WI38 (cell line): ENCODE results near the gene TTC6.

ENCODE experiments used
- H3K4me3 ChIP-seq: 2 replicates; pipeline ENCODE4 v1.5.1; 2011; ENCODE audit warnings: low read depth, mild to moderate bottlenecking, control low read depth, low read length
- TF ChIP-seq, protein P1 (sequence below): IDR thresholded peaks from 2 replicates; pipeline ENCODE4 v1.5.1; 2012; ENCODE audit warnings: low read depth, mild to moderate bottlenecking, control low read depth, low read length

The TTC6 gene

DNA sequence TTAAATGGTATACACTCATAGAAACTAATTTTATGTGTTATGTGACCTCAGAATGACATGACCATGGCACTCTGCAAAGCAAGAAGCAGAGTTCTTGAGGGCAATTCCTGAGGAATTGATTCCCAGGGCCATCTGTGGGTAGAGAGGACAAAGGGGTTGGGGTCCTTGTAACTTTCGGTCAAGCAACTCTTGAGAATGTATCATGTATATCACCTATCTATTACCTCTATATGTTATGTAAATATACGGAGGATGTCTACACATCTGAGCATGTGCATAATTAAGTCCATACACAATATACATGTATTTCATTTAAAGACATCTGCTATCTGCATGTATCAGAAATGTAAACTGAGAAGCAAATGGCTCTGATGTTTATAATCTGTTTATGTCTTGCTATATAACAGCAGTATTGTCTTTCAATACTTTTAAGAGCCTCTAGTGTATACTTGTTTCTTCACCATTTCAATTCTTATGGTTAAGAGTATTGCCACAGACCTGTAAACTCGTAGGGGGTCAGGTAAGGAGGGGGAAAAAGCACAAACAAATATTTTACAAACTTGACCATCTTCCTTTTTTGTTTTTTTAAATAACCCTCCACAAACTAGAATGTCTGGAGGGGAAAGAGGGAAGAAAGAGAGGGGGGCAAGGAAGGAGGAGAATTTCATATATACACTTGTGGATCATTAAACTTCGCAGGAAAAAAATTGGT is 4.8 kb upstream of the TTC6 start:
- TF ChIP-seq, protein P1, sequence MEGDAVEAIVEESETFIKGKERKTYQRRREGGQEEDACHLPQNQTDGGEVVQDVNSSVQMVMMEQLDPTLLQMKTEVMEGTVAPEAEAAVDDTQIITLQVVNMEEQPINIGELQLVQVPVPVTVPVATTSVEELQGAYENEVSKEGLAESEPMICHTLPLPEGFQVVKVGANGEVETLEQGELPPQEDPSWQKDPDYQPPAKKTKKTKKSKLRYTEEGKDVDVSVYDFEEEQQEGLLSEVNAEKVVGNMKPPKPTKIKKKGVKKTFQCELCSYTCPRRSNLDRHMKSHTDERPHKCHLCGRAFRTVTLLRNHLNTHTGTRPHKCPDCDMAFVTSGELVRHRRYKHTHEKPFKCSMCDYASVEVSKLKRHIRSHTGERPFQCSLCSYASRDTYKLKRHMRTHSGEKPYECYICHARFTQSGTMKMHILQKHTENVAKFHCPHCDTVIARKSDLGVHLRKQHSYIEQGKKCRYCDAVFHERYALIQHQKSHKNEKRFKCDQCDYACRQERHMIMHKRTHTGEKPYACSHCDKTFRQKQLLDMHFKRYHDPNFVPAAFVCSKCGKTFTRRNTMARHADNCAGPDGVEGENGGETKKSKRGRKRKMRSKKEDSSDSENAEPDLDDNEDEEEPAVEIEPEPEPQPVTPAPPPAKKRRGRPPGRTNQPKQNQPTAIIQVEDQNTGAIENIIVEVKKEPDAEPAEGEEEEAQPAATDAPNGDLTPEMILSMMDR, result no peak
- no peak overlapping the region for H3K4me3 ChIP-seq

DNA sequence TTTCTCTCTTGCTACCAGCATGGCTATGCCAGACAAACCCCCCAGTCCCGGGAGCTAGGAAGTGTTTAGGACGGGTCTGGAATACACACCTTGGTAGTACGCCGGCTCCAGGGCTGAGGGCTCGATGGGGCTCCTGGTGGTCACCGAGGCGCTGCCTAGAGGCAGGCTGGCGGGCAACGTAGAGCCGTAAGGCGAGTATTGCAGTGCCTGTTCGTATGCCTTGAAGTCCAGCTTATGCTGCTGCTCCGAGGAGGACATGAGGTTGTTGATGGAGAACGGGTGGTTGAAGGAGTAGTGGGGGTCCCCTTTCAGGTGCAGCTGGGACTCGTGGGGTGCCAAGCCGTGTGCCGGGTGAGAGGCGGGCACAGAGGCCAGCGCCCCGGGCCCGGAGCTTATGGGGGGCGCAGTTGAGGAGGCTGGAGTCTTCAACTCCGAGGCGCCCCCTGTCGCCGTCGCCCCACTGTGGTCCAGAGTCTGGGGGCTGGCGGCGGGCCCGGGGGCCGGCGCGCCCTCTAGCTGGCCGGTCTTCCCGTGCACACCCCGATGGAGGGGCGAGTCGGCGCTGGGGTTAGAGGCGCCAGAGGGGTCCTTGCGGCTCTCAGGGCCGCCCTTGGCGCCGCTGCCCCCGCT is 4.0 kb upstream of the TTC6 start:
- TF ChIP-seq, protein P1, result no peak
- H3K4me3 ChIP-seq, result no peak overlapping the region

DNA sequence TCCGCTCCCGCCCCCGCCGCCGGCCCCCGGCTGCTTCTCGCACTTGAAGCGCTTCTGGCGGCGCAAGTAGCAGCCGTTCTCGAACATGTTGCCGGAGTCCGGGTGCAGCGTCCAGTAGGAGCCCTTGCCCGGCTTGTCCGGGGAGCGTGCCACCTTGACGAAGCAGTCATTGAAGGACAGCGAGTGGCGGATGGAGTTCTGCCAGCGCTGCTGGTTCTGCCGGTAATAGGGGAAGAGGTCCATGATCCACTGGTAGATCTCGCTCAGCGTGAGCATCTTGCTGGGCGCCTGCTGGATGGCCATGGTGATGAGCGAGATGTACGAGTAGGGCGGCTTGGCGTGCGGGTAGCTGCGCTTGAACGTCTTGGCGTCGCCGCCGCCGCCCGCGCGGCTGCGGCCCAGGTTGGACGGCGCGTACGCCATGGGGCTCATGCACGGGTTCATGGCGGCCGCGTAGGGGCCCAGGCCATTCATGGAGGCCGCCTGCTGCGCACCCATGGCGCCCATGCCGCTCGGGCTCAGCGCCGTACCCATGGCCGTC is 3.4 kb upstream of the TTC6 start:
- no peak overlapping the region for H3K4me3 ChIP-seq
- TF ChIP-seq, protein P1, result no peak

DNA sequence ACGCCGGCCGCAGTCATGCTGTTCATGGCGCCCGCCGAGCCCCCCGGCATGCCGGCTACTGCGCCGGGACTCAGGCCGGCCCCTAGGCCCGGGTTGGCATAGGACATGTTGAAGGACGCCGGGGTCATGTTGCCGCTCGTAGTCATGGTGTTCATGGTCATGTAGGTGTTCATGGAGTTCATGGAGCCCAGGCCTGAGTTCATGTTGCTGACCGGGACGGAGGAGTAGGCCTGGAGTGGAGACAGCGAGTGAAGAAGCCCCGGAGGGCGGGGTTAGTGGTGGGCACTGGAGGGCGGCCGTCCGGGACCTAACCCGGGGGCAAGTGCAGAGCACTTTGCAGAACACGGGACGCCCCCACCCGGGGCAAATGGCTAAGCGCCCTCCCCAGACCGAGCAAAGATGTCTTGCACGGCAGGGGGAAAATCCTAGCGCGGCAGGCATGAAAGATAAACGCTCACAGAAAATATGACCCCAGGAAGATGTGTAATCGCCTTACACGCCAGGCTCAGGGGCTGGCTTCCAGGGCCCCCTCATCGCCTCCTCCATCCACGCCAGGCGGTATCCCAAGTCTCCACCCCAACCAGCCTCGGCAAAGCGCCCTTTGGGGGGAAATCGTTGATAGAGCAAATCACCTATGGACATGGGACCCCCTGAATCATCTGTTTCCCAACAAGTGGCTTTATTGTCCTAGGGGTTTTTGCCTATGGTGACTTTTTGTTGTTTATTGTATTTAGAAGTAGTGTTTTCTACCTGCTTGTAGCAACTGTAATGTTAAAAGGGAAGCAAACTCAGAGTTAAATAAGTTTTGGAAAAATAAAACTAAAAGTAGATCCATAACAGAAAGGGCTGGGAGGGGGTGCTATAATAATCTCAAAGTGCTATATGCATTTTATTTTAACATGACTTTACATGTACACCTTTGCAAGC is 2.7 kb upstream of the TTC6 start:
- TF ChIP-seq, protein P1, result no peak
- H3K4me3 ChIP-seq, result no peak overlapping the region

DNA sequence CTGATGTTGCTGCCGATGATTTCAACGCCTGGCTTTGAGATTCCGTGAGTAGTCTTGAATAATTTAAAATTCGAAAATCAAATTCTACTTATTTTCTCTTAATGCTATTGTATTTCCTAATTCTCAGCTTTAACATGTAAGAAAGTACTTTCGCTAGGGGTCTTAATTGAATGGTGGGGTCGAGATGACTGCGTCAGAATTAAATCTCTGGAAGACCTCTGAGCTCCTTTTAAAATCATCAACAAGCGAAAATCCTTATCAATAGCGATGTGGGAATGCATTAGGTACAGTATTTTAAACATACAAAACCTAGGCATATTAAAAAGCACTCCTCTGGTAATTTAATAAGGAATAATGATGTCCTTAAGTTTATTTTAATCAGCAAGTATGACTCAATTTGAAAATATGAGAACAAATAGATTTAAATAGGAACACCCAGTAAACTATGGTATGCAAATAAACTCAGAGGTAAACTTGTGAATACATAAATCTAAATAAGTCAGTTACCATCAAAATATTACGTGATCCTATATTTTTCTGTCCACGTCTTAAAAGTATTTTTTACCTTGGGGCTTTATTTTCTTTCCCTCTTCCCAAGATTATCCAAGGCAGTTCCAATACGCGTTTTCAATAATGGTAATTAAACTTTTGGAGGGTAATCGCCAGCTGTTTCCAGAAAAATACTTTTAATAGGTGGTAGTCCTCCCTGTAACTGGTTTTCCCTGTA is 1.8 kb upstream of the TTC6 start:
- peak overlapping the region; percentile 63 for H3K4me3 ChIP-seq
- TF ChIP-seq, protein P1, result no peak

DNA sequence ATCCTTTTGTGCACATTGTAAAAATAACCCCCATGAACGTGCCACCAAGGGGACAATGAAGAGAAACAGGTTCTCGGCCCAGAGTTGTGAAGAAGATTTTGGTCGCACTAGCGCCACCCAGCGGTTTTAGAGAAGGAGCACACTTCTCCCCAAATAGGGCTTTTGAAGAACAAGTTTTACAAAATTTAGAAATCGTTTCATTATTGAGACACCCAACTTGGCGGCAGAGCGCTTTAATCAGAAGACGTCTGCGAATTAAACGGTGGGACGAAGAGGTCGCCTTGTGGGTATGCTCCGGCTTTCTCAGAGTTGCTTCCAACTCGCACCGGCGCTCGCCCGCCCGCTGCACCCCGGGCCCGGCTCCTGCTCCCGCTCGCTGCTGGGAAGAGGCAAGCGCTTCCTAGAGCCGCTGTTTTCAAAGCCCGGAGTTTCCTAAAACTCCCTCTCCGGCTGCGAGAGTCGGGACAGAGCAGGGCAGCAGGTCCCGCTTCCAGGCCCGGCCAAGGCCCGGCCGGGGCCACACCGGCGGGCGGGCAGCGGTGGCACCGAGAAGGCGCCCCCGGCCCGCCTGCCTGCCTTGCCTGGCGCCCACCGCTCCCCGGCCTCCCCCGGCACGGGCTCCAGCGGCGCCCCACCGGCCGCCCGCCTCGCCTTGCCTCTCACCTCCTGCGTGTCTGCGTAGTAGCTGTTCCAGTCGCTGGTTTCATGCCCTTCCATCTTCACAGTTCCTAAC is 1.0 kb upstream of the TTC6 start:
- H3K4me3 ChIP-seq, result peak overlapping the region; percentile 63
- TF ChIP-seq, protein P1, result peak; percentile 85
